Germinal center (tissue), 1 donor: ENCODE data around the gene HS3ST4.
"Not testable (repeated sequence)": the region's sequence is repeated elsewhere in the genome, so short reads cannot be mapped to it uniquely, and the experiment has no call there.

Experiments
- DNase-seq: peaks from one replicate; pipeline ENCODE4 v3.0.0; 2012; ENCODE audit warnings: mixed read lengths, low spot score

The HS3ST4 gene

DNA sequence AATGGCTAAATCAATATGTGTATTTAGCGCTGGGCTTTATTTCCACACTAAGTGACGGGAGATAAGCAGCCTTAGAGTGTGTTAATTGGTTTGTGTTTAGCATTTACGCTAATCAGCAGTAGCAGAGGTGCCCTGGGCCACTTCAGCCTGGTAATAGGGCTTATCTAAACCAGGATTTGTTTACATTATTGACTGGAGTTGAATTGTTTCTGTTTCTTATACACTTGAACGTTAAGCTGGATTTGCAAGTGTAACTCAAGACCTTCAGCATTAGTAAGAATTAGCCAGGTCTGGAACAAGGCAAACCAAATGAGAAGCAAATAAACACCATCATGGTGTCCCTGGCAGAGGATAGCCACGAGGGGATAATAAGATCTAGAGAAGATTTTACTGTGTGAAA, 313.6 kb downstream of the HS3ST4 start:
- DNase-seq = no peak

DNA sequence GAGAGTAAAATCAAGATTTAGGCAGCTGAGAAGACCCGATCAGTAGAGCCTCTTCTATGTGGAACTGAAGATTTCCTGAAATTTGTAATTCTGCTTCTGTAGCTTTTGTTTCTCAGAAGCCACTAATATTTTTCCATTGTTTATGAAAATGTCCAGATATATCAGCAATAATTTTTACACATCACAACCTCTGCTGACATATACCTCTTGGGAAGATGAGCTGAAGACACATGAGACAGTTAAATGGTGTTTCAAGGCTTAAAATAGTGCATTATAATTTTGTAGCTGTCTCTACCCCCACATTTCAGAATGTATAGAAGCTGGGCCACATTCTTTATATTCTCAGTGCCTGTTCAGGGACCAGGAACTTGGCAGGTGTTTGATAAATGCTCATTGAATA, 320.6 kb downstream of the HS3ST4 start:
- DNase-seq = no peak

DNA sequence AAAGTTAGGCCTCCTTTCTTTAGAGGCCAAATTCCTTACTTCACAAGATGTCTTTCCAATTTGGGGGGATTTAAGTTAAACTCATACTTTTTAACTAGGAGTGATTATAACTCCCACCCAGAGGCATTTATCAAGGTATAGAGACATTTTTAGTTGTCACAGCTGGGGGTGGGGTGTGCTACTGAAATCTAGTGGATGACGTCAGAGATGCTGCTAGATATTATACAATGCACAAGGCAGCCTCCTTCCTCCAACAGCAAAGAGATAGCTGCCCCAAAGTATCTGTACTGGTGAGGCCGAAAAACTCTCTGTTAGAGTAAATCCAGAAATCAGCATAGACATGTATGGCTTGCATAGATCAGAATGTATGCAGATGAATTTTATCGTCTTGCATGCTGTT, 324.0 kb downstream of the HS3ST4 start:
- no peak for DNase-seq

DNA sequence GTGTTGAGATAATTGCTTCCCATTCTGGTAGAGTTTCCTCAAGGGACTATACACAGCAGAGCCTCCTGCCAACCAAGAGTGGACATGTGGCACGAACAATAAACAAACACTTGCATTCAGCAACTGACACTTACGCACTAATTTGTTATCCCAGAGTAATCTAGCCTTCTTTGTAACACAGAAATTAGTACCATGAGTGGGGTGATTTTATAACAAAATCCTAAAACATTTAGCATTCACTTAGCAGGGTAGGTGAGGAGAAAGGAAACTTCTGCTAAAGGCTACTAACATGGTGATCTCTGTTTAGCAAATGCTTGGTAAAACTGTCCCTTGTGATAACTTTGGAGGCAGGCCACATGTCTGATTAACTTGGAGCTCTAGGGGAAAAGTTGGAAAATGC, 325.2 kb downstream of the HS3ST4 start:
- no peak for DNase-seq

DNA sequence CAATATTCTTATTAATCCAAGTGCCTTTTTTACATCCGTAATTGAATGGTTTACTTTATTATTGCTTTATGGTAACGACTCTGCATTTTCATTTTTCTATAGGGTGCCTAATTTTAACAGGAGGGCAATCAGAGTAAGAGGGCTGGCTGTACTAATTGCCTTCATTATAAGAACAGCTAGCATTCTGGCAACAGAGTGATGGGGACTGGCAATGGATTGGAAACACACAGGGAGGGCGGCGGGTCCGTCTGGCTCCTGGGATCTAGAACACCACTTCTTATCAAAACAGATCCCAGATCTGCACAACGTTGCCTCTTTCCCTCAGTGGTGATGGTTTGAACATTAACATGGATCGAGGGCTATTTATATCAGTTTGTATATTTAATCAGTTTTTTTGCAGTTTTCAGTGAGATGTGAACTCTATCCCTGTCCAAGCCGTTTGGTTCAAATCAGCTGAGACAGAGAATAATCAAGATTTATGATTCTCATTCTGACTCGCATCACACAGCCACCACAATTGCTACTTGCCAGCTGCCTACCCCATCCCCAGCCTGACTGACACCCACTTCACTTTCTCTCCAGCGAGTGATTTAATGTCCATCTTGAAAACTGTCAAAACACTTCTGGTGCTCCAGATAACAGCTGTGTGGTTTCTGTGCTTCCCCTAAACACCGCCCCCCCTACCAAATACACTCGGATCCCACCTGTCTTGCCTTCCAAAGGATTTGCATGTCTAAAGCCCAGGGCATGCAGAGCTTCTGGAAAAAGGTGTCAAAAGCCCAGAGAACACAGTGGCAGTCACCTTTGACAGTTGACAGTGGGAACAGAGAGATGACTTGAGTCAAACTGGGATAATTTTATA, 327.9 kb downstream of the HS3ST4 start:
- no peak for DNase-seq

DNA sequence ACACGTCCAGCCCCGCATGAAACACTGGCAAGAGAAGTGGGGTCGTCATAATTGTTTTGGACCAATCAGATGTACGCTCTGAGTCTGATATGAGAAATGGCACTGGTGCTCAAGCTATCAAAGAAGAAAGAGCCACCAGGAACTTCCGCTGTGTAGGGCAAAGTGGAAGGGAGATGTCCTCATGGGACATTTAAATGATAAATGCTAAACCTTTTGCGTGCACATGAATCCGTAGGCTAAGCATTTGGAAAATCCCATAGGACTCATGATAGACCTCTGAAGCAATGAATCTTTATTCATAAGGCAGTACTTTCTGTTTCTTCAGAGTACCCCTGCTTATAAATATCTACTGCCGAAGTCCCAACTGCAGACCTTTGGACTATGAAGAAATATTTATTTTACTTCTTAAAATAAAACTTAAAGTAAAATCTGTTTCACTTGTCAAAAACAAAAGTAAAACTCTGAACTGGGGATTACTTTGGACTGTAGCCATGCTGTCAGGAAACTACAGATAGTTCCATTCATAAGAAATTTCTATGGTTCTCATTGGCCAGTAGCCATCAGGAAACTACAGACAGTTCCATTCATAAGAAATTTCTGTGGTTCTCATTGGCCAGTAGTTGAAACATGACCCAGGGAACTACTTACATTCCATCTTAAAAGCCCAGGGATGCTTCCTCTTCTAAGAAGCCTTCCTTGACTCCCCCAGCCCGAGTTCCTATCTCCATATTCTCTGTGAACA, 335.1 kb downstream of the HS3ST4 start:
- DNase-seq = no peak

DNA sequence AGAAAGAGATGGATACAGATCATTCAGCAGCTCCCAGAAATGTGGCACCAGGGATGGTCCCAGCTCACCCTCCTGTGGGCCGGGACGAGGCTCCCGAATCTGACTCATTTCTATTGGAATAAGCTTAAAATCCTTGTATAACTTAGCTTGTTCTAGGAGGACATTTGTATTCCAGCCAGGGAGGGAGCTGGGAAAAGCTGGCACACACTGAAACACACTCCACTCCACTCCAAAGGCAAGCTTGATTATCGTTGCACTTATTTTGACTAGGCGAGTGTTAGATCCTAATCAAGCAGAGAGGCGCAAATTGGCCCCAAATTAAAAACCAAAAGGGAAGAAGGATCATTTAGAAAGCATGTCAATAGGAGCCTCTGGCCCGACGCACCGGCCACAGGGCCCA, 339.5 kb downstream of the HS3ST4 start:
- no peak for DNase-seq

DNA sequence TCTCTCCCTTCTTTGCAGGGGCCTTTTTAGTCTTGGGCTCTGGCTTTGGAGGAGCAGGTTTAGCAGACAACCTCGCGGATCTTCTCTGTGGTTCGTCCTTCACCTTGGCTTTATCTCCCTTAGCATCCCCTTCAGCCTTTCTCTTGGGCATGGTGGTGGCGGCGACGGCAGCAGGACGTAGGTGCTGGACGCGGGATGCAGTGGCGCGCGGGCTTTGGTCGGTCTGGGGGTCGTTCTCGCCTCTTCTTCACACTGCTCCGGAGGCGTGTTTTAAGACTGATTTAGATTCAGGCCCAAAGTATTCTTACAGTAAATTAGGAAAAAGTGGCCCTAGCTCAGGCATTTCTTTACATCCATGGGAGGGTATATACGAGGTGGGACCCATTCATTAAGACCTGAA, 340.9 kb downstream of the HS3ST4 start:
- DNase-seq = not testable (repeated sequence)

DNA sequence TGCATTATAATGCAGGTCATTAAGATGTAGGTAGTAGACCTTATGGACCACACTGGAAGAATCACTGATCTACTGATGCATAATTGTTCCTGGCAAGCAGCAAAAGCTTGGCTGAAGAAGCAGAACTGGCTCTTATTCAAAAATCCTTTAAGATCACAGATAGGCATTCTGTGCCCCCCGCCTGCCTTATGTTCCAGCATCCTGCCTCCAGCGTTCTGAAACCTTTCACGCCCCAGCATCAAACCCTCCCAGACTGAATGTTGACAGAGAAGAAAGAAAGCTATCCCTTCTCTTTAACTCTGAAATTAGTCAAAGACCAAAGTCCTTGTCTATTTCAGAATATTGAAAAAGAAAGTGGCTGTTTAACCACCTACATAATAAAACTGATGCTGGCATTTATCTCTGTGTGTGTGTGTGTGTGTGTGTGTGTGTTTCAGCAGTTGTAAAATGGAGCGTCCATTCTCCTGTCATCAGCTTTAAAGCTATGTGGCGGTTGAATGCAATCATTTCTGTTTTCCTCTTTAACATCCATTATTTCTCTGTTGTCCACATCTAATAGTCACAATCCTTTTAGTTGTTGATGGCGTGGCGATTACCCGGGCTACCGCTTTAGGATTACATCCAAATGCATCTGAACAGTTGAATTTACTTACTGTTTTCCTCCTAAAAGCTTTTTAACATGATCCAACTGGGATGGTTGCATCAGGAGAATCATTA, 350.4 kb downstream of the HS3ST4 start:
- DNase-seq = no peak

DNA sequence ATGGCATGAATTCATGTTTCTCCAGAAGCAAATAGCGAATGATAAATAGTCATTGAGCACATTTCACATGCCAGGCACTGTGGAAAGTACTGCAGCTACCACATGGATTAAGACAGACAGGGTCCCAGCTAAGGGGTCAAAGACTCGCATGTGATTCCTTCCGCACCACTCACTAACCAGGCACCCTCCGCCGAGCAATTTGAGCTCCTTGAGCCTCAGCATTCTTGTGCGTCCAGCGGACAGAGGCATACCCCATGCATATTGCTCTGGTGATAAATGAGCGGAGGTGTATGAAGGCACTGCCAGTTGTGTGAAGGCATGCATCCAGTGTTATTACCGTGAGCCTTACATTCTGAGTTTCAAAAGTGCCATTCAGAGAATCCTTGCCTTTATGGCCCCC, 358.7 kb downstream of the HS3ST4 start:
- DNase-seq = no peak

DNA sequence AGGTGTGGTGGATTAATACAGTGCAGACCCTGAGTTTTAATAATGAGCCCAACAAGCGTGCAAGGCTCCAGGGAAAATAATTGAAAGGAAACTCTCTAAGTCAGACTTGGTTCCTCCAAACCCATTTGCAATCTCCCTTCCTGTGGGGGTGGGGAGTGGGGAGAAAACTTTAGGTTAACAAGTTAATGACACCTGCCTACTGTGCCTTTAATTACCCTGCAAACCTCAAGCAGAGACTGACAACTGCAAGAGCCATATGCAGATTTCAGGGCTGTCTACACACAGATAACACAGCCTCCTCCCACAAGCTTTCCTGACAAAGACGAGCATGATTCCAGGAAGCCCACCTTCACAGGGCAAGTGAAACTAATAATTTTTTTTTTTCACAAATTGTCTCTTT, 359.3 kb downstream of the HS3ST4 start:
- no peak for DNase-seq

DNA sequence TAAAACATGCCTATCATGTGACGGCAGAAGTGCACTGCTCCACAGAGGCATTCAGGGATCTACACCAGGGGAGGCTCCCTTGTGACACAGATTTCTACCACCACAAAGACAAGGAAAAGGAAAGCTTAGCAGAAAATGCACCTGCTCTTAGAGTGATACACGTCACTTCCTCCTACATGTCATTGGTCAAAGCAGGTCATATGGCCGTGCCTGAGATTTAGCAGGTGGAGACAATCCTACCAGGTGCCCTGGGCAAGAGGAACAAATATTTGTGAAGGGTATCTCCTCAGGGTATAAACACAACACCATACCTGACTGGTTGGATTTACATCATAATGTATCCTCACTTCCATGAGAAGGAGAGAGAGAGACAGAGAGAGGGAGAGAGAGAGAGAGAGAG, 362.1 kb downstream of the HS3ST4 start:
- no peak for DNase-seq

DNA sequence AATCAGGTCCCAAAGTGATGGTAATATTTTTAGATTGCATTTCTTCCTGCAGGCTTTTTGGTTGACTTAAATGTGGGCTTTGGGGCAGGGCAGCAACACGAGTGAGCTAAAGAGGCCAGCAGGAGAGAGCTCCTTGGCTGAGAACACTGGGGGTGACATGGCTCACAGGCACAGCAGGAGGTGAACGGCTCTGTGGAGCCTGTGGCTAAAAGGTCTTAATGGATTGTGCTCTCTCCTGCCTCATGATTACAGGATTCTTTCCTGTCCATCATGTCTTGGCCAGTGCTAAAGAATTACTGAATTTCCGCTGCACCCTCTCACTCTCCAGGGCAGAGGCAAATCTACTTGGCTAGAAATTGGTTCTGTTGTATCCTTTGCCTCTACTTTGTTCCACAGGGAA, 366.6 kb downstream of the HS3ST4 start:
- DNase-seq = no peak

DNA sequence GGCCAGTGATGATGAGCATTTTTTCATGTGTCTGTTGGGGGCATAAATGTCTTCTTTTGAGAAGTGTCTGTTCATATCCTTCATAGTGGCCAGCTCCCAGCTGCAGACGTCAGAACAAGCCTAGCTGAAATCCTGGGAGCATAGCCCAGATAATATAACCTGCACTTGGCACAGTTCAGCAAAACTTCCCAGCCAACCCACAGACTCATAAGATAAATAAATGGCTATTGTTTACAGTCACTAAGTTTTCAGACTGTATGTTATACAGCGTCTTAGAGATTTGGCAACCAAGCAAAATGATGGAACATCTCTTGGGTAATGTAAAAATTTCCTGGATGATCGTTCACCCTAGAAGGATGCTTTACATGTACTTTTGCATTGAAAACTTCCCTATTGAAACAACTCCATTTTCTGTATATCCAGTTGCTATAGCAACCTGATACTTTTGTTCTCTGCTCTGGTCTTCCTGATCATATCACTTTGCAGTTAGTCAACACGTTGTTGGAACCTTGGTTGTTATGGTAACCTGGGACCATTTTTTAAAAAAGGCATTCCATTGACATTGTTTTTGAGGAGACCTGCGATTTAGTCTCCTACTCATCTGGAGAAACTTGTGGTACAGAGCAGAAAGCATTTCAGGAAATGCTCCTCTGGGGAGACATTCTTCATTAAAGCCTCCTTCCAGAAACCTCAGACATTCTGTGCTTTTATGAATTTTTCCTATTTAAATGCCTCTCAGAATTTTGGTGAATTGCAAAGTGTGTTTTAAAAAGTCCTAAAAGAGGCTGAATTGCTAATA, 378.7 kb downstream of the HS3ST4 start:
- DNase-seq = no peak

DNA sequence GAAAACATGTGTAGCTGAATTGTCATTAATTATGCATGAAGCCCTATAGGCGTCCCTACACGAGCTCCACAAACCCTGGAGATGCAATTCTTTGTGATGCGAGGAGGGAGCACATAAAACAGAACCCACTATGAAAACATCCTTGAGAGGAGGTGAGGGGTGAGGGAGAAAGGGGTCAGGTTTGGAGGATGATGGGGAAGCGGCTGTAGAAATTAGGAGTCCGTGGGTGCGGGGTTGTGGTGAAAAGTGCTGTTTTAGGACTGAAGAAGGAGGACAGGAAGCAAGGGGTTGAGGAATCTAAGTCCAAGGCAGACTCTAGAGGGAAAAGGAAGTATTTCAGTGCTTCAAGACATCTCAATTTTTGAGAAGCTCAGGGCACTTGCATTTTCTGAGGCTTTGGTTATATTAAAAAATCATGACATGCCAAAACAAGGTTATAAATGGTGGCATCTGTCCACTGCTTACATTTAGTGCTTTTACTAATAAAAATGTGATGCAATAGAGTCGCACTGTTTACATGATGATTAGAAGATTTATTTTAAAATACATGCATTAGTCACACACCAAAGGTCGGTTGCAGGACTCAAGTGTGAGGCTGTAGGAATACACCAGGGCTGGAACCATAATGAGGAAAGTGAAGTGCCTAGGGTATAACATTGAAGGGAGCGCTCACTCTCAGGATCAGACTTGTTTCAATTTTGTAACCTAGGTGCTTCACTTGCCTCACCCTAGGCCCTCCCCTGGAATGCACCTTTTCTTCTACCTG, 379.5 kb downstream of the HS3ST4 start:
- DNase-seq = no peak

DNA sequence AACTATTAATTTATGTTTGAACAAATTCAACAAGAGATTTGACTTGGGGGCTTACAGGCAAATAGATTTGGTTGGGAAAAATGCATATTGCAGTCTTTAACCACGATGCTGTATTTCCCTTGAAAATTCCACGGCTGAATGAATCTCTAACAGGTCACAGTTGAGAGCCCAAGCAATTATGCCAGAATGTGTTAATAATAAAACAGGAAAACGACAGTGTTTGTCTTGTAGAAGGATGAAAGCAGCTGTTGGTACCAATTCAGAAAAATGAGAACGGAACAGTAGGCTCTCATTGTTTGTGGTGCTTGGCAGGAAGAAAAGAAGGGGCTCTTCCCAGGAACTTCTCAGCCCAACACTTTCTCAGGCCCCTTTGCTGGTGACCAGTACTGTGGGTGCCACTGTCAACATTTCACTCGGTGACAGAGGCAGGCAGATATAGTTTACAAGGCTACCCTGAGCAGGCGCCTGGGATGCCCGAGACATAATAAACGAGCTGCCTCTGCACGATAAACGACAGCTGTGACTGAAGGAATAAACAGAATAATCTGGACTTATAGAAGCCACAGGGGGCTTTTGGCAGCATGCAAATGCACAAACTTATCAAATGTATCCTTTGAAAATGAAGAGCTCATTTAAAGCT, 387.1 kb downstream of the HS3ST4 start:
- no peak for DNase-seq

DNA sequence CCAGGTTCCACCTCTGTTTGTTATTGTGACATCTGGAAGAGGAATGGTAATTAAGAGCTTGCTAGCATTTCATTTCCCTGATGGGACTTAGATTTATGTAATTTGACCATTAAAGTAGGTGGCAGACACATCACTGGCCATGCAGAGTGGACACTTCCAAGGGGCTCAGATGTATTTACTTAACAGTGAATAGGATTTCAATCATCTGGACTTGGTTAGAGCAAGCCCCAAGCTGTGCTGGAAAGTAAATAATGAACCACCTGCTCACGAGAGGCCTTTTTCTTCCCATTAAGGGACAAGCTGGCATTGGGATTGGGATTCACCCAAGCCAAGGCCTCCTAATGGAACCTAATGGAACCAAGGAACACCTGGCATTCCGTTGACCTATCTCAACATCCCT, 395.3 kb downstream of the HS3ST4 start:
- no peak for DNase-seq

DNA sequence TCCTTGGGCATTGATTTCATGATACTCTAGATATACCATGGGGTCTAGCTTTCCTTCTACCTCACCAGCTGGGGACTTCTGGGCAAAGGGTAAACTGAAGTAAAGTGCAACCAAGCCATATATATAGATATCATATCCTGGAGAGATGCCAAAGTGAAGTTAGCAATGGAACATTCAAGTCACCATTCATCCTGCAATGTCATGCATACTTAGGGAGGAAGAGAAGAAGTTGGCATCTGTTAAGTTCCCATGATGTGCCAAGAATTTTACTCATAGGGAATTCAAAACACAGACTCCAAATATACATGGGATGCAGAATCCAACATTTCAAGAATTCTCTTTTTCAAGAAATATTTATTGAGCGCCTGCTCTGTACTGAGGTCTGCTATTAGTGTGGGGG, 399.8 kb downstream of the HS3ST4 start:
- DNase-seq = no peak

DNA sequence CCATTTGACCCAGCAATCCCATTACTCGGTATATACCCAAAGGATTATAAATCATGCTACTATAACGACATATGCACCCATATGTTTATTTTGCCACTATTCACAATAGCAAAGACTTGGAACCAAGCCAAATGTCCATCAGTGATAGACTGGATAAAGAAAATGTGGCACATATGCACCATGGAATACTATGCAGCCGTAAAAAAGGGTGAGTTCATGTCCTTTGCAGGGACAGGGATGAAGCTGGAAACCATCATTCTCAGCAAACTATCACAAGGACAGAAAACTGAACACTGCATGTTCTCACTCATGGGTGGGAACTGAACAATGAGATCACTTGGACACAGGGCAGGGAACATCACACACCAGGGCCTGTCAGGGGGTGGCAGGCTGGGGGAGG, 406.4 kb downstream of the HS3ST4 start:
- not testable (repeated sequence) for DNase-seq

DNA sequence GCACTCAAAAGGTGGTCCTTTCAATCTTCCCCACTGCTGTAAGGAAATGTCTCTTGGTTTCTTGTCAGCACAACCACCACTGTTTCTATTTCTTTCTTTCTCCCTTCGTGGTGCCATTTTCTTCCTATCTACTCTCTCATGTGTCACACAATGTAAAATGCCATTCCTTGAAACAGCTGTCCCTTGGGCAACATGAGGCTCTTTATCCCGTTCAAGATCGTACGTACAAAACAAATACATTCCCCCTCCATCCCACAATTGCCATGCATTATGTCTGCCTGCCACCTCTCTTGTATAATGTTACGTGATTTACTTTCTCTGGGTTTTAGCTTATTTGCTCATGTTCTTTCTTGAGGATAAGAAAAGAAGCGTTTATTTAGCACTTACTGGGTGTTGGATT, 410.6 kb downstream of the HS3ST4 start:
- no peak for DNase-seq
